ENCODE measurements around the gene SLC6A5.

SLC6A5 gene

DNA sequence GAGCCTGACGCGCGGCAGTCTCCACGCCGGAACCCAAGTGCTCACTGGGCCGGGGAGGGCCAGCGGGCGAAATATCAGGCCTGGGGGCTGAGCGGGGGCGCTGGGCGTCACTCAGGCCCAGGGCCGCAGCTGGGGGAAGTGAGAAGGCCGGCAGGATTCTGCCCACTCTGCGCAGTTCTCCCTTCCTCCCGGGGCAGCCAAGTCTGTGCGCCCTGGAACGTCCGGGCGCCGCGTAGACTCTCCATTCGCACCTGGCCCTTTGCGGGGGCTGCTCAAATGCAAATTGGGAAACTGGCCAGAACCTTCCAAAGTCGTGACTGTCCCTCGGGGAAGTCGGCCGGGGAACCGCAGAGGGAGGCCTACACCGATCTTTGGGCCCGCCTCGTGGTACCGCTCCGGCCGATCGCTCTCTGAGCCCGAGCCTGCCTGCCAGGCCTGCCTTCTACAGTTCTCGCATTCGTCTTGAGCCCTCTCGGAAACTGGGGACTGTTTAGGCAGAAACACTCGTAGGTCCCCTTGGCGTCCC lies 2.2 kb upstream of the SLC6A5 start:
- no peak for DNase-seq

DNA sequence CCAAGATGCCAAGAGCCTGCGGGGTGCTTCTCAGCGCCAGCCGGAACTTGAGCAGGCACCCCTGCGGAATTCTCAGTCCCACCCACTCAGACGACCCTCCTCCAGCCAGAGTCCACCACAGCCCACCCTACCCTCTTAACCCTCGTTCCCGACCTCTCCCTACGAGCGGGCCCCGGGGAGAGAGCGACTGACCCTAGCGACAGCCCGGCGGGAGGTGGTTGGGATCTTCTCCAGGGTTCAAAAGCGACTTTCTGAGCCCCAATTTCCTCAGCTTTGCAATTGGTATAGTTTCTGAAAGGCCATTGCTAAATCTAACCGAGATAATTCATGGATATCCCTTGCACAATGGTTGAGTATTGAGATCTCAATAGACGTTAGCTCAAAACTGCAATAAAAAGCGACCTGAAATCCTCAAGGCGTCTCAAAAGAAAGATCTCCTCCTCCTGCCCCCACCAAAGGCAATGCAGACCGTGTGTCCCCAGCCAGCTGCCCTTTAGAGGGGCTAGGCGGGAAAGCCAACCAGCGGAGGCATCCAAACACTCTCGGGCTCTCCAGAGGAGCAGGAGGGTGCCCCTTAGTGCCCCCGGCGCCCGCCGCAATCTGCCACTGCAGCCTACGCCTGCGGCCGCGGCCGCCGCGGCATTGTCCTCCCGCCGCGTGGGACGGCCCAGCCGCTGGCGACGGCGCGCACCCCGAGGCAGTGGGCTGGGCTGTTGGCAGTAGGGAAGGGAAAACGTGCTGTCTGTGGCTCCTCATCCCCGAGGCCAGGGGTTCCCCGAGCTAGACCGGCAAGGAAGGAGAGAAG lies 1.5 kb upstream of the SLC6A5 start:
- no peak for DNase-seq

DNA sequence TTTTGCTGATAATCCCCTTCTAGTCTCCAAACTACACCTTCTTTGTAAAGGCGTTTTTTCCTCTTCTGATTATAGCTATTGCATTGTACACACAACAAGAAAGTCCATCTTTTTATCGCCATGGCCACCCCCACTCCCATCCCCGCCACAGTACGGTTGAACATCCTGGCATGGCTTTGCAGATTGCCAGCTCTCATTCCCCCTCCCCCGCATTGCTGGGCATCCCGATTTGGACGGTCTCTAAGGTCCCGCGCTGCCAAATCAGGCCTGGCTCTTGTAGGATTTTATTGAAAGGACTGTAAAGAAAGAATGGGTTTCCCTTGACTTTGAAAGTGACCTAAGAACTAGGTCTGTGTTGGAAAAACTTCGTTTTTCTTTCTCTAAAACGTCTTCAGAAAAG lies 916 bp upstream of the SLC6A5 start:
- no peak for DNase-seq

GRCh38 chr11:20600020-20600346 lies 575 bp downstream of the SLC6A5 start:
- no peak for DNase-seq

DNA sequence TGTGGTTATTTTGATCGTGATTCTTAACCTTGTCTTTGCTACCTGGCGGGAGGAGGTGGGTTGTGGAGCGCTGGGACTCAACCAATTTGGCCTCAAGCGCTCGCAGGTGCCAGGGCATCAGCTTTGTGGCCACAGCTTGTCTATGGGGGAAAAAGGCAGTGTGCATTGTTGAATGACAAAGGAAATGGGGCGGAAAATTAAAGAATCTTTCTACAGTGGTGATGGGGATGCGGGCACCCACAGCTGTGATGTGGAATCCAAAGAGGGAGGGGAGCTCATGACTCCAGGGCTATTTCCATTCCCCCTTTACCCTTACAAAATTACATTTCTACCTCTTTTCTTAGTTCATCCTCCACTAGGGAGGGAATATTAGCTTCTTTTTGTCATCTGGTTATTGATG lies 1.1 kb downstream of the SLC6A5 start:
- DNase-seq = no peak

- no peak for DNase-seq
Measured at GRCh38 chr11:20601221-20601914, 2.0 kb downstream of the SLC6A5 start.

GRCh38 chr11:20604295-20604803 lies 4.9 kb downstream of the SLC6A5 start:
- no peak for DNase-seq

GRCh38 chr11:20604864-20605601 lies 5.6 kb downstream of the SLC6A5 start:
- no peak for DNase-seq

- no peak for DNase-seq
Measured at GRCh38 chr11:20605602-20606091, 6.2 kb downstream of the SLC6A5 start.

- DNase-seq = no peak
Measured at GRCh38 chr11:20608934-20609333, 9.5 kb downstream of the SLC6A5 start.

DNA sequence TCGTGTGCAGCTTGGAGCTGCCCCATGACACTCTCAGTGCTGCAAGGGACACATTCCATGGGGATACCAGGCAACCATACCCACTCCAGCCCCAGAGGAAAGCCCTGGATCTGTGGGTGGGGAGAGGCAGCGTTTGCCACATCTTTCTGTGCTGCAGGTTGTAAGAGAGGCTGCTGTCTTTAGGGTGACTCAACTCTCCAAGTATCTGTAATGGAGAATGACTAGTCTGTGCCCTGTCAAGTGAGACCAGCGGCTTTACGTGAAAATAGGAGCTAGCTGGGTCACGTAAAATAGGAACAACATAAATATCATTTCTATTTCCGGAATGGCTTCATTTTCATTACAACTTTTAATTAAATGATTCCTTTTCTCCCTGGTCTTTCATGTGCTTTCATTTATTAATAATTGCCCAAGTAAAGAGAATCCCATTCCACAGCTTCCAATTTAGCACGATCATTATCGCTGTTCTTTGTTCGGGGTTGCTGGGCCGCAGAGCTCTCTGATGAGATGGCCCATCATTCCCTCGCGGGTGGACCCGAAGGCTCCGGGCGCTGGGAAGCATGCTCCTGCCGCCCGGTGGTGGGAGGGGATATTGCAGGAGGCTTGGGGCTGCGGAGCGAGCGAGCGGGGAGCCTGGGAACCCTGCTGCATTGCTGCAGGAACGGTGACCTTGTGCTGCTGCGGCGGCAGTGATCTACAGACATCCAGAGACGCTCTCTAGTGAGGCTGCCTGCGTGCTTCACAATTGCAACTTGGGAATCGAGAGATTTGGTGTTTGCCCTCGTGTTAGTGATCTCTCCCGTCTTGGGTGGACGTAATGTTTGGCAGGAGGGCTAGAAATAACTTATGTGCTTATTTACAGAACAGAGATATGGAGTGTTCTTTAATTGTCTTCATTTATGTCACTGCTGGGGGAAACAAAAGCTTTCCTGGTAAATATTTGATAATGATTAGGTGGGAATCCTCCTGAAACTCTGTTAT lies 10.6 kb downstream of the SLC6A5 start:
- peak; percentile 51 to 62 for DNase-seq

- no peak for DNase-seq
Measured at GRCh38 chr11:20610825-20611224, 11.4 kb downstream of the SLC6A5 start.

DNA sequence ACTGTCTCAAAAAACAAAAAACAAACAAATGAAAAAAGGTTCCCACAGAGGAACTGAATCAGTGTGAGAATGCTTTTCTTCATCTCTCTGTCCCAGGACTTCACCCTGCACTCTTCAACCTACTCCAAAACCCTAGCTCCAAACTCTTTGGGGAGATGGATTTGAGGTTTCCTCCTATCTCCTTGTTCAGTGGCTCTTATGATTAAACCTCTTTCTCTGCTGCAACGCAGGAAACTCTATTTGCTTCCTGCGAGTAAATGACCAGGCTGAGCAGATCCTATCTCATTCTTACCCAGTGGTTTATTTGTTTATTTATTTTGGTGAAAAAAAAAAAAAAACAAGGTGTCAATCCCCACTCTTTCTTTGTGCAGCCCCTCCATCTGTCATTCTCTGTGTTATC lies 12.0 kb downstream of the SLC6A5 start:
- DNase-seq = no peak

DNA sequence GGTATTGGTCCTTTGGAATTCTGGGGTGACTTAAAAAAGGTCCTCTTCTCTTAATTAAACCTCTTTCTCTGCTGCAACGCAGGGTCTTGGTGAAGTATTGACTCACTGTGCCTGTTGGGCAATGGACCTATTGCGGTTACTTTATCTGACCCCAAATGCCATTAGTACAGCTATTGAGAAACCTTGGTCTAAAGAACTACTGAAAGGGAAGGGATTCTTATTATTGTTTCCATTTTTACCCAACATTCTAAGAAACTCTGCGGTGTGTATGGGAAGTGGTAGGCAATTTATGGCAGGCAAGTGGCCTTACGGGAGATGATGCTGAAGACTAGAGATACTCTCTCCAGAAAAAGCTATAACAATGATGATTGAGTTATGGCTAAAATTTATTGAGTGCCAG lies 12.5 kb downstream of the SLC6A5 start:
- no peak for DNase-seq

GRCh38 chr11:20612416-20612815 lies 13.0 kb downstream of the SLC6A5 start:
- DNase-seq = no peak

DNA sequence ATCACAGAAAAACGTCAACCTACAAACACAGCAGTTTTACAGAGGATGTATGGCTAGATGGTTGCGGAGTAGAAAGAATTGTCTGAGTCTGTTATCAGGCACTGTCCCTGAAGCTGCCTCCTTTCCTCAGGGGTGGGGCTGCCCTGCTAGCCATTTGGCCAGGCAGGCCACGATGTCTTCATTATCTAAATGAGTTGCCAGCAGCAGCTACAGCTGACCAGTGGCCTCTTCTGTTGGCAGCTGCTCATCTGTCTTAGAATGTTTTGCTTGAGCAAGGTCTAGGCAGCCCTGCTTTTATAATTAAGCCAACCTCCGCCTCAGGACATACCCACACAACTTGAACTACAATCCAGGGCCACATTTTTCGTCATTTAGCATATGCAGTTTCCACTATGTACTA lies 17.5 kb downstream of the SLC6A5 start:
- no peak for DNase-seq

GRCh38 chr11:20617346-20618005 lies 18.1 kb downstream of the SLC6A5 start:
- no peak for DNase-seq

DNA sequence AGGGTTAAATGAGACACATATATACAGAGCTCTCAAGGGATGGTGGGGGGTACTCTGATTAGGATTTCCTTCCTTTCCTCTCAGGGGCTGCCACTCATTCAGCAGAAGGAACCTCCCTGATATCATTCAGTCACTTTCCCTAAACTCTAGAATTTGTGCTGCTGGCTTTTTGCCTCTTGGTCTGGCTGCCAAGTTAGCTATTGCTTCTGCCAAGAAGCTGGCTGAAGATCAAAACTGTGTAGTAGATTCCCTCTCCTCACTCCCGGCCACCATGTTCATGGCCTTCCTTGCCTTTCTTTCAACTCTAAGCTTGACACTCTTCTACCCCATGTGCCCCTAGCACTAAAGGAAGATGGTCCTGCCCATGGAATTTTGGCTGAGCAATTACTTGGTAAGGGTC lies 18.7 kb downstream of the SLC6A5 start:
- no peak for DNase-seq

DNA sequence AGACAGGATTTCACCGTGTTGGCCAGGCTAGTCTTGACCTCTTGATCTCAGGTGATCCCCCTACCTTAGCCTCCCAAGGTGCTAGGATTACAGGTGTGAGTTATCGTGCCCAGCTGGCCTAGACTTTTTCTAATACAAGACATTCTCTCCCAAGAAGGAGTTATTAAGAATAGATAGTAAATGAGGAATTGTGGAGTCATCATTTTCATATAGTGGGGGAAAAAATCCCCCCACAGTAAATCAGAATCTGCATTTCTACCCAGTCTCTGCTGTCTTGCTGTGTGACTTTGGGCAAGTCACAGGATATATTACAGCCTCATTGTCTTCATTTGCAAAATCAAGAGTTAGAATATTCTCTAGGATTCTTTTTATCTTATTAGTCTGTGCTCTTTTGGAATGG lies 21.6 kb downstream of the SLC6A5 start:
- no peak for DNase-seq

DNA sequence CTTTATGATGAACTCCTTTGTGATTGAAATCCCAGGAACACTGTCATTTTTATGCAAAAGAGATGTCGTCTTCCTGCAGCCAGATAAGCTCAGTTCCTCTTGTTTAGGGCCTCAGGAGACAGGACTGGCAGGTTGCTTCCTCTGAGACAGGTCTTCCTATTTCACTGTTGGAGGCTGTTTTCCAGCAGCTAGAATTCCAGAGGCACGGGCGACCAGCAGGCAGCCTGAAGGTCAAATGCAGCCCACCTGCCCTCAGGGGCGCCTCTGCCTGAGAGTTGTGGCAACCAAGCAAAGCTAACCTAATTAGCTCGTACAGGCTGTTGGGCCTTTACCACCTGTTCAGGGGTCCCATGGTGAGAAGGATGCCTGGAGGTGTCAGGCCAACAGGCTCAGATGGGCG lies 22.3 kb downstream of the SLC6A5 start:
- no peak for DNase-seq

- DNase-seq = no peak
Measured at GRCh38 chr11:20623252-20623651, 23.8 kb downstream of the SLC6A5 start.

DNA sequence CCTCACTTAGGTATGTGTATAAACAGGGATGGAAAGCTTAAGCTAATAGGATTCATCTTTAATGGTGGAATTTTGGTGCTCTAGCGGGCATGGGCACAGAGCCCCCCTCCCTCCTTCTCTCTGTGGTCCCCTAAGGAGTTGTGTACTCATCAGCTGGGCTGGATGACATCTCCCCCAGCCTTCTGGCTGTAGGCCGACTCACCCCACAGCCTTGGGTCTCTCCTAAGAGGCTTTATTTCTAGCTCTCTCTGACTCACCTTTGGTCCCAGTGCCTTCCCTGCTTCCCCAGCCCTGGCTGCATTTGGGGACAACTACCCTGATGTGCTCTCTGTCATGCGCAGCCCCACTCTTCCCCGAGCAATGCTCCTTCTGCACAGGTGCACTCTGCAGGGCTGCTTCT lies 26.9 kb downstream of the SLC6A5 start:
- DNase-seq = no peak

Measured in SHP77 (cell line).